Measurements from ENCODE around the gene SIAE.
"Not testable (repeated sequence)": the region's sequence is repeated elsewhere in the genome, so short reads cannot be mapped to it uniquely, and the experiment has no call there.

SIAE gene

DNA sequence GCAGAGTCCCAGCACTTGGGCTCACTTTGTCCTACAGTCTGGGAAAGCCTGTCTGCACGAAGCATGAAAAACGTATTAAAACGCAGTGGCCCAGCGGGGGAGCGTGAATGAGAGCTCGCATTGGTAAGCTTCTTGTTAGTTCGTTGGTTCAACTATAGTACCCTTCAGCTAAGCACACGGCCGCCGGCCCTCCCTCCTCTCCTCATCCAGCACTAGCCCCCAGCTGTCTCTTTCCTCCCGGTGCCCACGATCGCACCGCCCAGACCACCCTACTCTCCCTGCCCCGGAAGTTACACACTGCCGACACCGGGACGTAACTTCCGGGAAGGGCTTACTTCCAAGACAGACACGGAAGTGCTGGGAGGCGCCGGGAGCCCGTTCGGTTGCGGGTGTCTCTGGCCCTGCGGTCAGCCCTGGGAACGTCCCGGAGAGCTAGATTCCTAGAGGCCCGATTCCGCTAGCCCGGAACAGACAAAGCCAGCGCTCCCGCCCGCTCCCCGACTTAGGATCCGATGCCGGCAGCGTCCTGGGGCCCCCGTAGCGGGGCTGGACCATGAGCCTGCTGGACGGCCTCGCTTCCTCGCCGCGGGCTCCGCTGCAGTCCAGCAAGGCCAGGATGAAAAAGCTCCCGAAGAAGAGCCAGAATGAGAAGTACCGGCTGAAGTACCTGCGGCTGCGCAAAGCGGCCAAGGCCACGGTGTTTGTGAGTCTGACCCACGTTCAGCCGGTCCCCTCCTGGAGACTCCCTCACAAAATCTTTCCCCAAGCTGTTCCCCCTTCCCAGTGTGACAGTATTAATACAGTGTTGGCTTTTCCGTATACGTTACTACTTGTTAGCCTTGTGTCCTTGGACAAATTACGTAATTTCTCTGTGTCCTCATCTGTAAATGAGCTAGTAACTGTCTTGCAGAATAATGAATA lies 50.7 kb downstream of the SIAE start, which contains the start of gene TBRG1:
TBRG1 (plus strand) TSS at position 334 of the 921 bp plus-strand sequence; CDS start at position 554, 220 bp downstream.
- DNase-seq: peak; percentile 88 to 94

DNA sequence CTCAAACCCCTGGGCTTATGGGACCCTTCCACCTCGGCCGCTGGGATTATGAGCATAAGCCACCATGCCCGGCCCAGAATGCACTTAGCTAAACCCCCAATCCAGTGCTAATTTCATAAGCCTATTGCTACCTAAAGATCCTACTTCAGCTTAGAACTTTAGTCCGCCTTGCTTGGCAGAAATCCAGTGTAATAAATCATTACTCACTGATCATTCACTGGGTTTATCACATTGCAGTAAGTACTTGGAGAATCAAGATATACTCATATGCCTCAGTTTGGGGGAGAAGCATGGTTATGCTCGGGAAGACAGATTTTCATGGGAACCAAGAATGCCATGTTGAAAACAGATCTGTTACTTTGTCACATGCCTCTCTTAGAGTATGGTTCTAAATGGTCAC lies 54.7 kb downstream of the SIAE start:
- no peak for DNase-seq

DNA sequence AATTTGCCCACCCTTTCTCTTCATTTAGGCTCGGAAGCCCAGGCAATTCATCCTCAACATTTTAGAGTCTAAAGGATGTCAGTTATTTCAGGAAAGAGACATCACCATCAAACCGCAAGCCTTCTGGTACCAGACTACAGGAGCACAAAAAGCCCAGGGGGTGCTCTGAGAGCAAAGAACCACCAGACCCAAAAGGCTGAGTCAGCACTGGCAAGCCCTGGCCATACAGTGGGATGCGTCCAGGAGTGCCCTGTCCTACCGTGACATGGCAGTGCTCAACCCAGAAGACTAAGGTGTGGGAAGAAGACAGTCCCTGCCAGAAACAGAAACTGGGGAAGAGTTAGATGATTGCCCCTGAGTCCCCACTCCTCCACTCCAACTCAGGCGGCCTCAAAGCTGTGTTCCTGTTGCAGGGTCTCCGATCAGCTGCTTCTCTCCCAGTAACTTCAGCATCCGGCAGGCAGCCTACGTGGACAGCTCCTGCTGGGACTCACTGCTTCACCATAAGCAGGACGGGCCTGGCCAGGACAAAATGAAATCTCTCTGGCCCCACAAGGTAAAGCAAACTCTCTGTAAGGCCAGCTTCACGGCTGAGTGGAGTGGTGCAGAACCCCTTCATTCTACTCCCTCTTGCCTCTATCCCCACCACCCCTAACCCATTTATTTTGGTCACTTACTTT lies 60.8 kb downstream of the SIAE start:
- DNase-seq: no peak

DNA sequence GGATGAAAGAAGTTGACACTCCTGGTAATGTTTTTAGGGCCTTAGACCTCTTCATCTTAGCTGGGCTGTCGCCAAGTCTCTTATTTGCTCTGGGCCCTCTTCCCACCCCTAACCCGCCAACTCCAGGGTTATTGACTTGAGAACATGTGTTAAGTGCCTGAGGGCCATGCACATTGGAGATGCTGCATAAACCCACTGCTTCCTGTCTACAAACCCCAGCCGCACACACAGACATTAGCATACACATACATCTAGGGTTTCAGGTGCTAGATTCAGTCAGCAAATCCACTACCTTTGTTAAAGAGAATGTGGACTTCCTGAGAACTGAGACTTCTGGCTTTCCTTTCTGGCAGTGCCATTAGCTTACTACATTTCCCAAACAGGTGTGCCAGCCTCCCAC lies 61.5 kb downstream of the SIAE start:
- DNase-seq: no peak

DNA sequence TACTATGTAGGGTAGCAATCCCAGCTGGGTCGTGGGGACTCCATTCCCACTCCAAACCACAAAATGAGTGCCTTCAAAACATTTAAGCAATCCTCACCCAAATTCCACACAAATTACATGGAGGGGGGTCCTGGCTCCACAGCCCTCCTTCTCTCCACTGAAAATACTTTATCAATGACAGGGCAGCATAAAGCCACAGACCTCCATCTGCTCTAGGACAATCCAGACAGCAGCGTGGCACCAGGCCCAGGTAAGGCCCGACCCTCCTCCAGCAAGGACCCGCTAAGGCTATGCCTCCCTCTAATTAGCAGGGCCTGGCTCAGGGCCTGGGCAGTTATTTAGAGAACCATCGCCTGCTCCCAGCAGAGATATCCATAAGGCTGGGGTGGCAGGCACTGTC lies 62.5 kb downstream of the SIAE start, which contains the start of gene PANX3:
PANX3 (plus strand) TSS at position 365 of the 400 bp plus-strand sequence. CDS start 129 bp downstream, outside the sequence.
- DNase-seq: no peak

DNA sequence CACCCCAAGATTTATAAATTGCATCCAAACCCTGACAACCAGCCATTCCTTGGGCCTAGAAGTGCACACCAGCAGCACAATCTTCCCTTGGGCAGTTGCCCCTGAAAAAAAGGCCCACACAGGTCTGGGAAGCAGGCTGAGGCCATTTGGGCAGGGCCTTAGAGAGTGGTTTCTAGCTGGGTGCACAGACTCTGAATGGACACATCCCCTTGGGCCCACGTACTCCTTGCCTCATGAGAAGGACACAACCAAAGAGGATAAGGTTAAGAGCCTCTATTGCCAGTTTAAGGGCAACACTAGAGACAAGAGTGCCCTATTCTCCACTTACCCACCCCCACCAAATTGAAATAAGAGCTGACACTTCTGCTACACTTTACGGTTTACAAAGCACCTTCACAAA lies 63.2 kb downstream of the SIAE start:
- no peak for DNase-seq

DNA sequence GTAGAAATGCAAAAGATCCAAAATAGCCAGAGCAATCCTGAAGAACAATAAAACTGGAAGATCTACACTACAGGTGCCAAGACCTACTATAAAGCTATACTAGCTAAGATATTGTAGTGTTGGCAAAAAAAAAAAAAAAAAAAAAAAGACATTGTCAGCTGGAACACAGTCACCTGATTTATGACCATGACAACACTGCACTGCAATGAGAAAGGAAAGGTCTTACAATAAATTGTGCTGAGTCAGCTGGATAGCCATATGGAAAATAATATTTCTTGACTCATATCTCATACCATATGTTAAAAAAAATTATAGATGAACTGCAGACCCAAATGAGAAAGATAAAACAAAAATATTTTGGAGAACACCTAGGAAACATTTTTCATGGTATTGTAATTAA lies 65.4 kb downstream of the SIAE start:
- no peak for DNase-seq

DNA sequence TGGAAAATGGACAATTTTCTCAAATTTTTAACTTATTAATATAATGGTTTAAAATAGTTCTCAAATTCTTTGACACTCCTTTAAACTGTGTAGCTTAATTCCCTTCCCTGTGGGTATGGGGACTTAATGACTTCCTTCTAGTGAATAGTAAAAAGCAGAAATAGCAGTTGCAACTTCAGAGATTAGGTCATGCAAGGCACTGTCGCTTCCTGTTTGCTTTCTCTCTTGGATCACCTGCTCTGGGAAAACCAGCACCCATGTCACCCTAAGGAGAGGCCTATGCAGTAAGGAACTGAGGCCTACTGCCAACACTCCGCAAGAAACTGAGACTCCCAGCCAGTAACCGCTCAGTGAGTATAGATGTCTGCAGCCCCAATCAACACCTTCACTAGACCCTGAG lies 67.8 kb downstream of the SIAE start:
- peak in 1 of 2 donors; percentile 4 for DNase-seq

DNA sequence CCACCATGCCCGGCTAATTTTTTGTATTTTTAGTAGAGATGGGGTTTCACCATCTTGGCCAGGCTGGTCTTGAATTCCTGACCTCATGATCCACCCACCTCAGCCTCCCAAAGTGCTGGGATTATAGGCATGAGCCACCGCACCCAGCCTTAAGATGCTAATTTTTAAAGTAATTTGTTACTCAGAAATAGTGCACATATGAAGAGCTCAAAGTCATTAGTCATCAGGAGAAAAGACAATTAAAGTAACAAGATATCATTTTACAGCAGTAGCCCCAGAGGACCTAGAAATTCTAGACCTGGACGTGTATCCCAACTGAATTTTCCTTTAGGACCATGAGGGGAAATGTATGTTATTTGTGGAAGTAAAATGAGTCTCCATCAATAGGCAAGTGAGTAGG lies 70.8 kb downstream of the SIAE start:
- DNase-seq: not testable (repeated sequence)

DNA sequence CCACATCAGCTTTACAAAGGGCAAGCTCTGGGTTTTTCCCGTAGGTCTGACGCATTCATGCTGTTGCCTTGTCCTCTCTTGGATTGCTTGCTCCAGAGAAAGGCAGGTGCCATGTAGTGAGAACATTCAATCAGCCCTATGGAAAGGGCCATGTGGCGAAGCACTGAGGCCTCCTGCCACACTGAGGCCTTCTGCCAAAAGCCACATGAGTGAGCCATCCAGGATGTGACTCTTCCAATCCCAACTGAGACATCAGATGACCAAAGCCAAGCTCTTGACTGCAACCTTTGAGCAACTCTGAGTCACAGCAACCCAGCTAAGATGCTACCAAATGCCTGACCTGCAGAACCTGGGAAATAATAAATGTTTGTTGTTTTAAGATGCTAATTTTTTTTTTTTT lies 71.3 kb downstream of the SIAE start:
- no peak for DNase-seq

DNA sequence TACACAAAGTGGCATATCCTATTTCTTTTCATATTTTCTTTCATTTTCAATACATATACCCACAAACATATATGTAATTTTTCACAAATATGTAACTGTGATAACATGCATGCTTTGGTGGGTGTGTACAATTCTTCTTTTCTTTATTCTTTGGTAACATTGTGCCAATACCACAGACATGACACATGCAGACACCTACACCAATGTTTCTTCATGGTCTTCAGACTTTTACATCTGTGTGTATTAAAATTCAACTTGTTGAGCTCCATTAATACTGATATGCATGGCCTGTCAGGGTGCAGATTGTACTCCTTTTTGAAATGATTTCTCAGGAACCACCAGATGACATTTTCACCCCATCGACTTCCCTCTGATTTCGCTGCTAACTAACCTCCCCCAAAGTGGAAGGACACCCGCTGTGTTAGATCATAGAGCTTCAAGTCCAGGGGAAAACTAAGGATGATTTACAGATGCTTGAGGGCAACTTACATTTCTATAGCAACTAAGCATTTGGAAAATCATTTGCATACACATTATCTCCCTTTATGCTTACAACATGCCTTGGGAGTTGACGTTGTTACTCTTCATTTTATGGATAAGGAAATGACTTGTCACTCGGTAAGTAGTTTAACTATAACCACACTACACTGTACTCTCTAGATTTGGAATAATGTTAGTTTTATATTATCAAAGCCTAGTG lies 72.8 kb downstream of the SIAE start:
- no peak for DNase-seq

DNA sequence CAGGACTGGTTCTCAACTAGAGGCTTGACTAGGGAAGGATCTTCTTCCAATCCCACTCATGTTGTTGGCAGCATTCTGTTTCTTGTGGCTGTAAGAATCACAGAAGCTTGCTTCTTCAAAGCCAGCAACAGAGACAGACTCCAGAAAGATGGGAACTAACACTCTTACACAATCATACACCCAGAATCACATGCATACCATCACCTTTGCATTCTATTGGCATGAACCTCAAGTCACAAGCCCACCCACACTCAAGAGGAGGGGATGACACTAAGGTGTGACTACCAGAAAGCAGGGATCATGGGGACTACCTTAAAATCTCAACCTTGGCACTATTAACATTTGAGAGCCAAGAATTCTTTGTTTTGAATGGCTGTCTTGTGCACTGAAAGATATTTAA lies 75.9 kb downstream of the SIAE start:
- no peak for DNase-seq

DNA sequence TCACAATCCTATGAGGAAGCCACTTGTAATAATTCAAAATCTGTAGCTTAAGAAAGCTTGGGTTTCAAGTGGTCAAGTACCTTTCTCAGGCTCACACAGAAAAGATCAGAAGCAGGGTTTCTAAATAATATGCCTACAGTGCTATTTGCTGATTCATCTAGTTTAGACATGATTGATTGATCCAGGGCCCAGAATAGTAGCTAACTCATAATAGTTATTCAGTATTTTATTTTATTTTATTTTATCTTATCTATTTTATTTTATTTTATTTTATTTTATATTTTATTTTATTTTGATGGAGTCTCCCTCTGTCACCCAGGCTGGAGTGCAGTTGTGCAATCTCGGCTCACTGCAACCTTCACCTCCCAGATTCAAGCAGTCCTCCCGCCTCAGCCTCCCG lies 78.2 kb downstream of the SIAE start:
- DNase-seq: no peak

DNA sequence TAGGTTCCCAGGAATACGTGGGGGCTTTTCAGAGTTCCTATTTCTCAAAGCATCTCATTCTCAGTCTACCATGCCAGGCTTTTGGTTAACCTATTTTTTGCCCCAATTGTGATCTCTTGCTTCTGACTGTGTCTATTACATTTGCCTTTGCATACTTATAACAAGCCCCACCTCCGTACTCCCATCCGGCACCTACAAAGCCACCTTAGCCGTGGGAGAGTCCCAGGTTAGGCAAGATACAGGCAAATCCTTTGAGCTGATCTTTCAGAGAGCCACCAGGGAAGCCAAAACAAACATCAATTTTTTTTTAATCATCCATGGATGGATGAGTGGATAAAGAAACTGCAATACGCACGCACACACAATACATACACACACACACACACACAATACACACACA lies 80.9 kb downstream of the SIAE start:
- no peak for DNase-seq

DNA sequence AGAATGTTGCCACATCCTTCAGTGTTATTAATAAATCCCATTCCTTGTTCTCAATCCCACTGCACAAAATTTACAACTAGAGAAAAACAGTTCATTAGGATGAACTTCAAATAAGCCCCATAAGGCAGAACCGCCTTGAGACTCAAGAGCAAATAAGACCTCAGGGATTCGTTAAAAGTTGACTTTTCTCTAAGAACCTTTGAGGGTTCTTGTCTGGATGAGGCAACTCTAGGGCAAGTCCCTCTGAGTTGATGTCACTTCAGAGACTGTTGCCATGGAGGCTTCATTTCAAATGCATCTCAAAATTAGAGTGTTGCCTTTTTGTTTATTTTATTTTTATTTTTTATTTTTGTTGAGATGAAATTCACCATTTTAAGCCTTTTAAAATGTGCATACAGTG lies 82.1 kb downstream of the SIAE start:
- no peak for DNase-seq

DNA sequence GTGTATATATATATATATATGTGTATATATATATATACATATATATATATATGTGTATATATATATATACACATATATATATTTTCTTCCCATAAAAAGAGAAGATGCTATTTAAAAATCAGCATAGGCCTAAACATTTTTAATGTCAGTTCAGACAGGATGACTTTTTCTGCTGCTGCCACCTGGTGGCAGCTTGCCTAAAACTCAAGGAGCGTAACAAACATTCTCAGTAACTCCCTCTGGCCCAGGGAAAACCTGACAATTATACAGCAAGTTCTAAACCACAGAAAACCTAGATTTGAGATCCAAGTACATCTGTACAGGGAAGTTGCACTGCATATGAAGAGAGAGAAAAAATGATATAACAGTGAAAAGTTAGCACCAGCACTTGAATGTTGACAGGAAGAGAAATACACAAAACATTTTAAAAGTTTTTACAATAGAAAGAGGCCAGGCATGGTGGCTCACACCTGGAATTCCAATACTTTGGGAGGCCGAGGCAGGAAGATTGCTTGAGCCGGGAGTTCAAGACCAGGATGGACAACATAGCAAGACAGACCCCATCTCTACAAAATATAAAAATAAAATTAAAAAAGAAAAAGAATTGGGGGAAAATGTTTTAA lies 87.2 kb downstream of the SIAE start:
- DNase-seq: peak; percentile 8 to 9

DNA sequence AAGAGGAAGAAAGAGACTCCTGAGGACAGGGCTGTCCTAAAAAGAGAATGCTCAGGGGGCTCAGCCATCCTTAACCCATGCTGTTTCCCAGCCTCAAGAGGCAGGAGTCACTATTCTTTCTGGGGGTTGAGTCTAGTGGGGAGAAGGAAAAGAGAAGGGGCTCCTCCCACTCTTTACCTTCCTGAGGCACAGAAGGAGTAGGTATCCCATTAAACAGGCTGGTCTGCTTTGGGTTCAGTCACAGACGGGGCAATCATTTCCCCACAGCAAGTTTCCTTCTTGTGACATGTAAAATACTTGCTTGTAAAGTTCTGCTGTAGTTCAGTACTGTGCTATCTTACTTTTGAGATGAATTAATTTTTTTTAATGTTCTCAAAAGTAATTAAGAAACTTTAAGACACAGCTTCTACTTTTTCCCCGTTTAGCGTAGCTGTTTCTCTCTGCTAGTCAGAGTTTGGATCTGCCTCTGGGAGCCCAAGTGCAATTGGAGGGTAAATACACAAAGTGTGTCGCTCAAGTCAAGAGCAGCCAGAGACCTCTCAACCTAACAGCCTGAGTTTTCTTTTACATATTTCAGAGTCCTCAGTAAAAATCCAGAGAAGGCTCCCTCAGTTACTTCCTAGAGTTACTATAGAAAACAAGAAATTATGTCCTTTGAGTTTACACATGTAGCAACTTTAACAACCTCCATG lies 88.7 kb downstream of the SIAE start:
- no peak for DNase-seq

DNA sequence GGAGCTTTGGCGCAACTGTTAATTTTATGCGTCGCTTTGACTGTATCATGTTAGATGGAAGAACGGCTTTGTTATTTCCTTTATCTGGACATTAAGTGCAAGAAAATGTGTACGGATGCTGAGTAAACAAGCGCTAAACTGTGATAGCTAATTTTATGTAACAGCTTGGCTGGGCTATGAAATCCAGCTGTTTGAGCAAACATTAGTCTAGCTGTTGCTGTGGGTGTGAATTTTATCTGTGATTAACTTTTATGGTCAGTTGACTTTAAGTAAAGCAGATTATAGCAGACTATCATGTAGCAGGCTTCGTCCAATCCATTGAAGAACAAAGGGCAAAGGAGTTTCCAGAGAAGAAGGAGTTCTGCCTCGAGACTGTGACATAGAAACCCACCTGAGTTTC lies 89.8 kb downstream of the SIAE start:
- DNase-seq: no peak
